Tibial nerve (tissue), 4 donors: ENCODE results near the gene PREX1. TPM values are rescaled to one million over a fixed set of nuclear protein-coding genes. Genes with fewer than 3 reads are reported as not detected.

Experiments used
- DNase-seq, 2 donors: peaks; one replicate each; pipeline ENCODE4 v3.0.0-alpha.2; 2019; ENCODE audit warnings: low spot score in 2 of 2
- H3K27ac ChIP-seq, 4 donors: fragments of 200-600 bp; sonication (generic) in 3 of 4; one replicate each; pipeline ENCODE4 v1.5.1; 2017 to 2019; ENCODE audit warnings: mild to moderate bottlenecking in 1 of 4
- H3K27me3 ChIP-seq, 2 donors: fragments of 200-600 bp; sonication (generic) in 1 of 2; one replicate each; pipeline versions ENCODE4 v1.5.1 to v1.6.0; 2017 to 2019
- H3K36me3 ChIP-seq, 3 donors: fragments of 200-600 bp; sonication (generic); one replicate each; pipeline ENCODE4 v1.5.1; 2018 to 2019
- H3K4me1 ChIP-seq, 4 donors: fragments of 200-600 bp; sonication (generic) in 3 of 4; one replicate each; pipeline ENCODE4 v1.5.1; 2017 to 2019
- H3K4me3 ChIP-seq, 4 donors: fragments of 200-600 bp; sonication (generic) in 3 of 4; one replicate each; pipeline ENCODE4 v1.5.1; 2017 to 2019; ENCODE audit warnings: mild to moderate bottlenecking in 1 of 4, moderate library complexity in 1 of 4
- H3K9me3 ChIP-seq, 4 donors: fragments of 200-600 bp; sonication (generic) in 3 of 4; one replicate each; pipeline ENCODE4 v1.5.1; 2017 to 2019
- EP300 ChIP-seq, 2 donors: sonication (generic); formaldehyde crosslinking; IDR thresholded peaks; one replicate each; pipeline ENCODE4 v1.6.1; 2017; ENCODE audit warnings: antibody characterized with exemption in 2 of 2, mild to moderate bottlenecking in 1 of 2
- POLR2A ChIP-seq, 2 donors: fragments of 450-650 bp; IDR thresholded peaks; one replicate each; pipeline ENCODE4 v1.6.1; 2017; ENCODE audit warnings: antibody characterized with exemption in 2 of 2, mild to moderate bottlenecking in 2 of 2, moderate library complexity in 2 of 2
- WGBS, 2 donors: methylation state at CpG; one replicate each; pipeline ENCODE4 v1.1.5; 2018; 5-methylcytosine and 5-hydroxymethylcytosine counted together
- total RNA-seq, 4 donors: library from RNA; depleted of rRNA; stranded (reverse); fragments of >200 nt; gene quantifications; one replicate each; pipeline ENCODE4 v1.1.0, GENCODE V29; 2016
- TF ChIP-seq, protein P1 (sequence below), 5 experiments: fragments of 200-600 bp in 3 of 5; fragments of 450-650 bp in 2 of 5; sonication (generic) in 3 of 5; IDR thresholded peaks; one replicate each; pipeline ENCODE4 v1.5.1; 2016 to 2019; ENCODE audit warnings: antibody characterized with exemption in 5 of 5, mild to moderate bottlenecking in 3 of 5, moderate library complexity in 2 of 5

PREX1 gene
- total RNA-seq, 4 donors from 2014 or later, result 30.1 to 50.7 (median 32.5) TPM

DNA sequence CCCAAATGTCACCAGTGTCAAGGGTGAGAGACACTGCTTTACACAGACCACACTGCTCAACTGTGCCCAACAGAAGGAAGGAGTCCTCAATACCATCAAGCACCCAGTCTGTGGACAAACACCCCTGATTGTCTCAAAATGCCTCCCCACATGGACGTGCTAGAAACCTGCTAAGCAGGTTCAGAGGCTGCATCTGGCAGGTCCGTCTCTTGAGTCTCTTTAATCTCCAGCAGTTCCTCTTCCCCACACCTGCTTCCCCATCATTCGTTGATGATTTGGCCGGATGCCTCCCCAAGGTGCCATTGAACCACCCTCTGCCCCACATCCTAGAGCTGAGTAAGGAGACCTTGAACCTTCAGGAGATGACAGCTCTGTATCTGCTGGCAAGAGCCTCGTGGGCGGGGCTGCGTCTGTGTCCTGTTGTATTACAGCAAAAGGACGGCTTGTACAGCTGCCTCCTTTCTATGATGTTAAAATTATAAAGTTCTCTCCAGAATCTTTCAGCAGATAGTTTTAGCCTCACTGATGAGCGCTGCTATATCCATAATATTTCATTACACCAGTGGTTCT lies 179.2 kb downstream of the PREX1 start:
- WGBS, 2 donors, result 81 to 82% methylated on average over 9 of the region's 9 CpGs
- H3K9me3 ChIP-seq, result no peaks in the 10 kb centered on the region
- H3K36me3 ChIP-seq, result peaks cover 0 to 98% (median 28%) of the 10 kb centered on the region in 3 donors

DNA sequence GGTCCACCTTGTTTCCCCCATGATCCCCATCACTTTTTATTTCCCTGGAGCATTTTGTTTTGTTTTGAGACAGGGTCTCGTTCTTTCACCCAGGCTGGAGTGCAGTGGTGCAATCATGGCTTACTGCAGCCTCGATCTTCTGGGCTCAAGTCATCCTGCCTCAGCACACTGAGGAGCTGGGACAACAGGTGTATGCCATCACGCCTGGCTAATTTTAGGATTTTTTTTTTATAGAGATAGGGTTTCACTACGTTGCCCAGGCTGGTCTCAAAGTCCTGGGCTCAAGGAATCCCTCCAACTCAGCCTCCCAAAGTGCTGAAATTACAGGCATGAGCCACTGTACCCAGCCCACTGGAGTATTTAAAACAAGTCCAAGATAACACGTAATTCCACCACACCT lies 179.9 kb downstream of the PREX1 start:
- TF ChIP-seq POLR2A (IDR thresholded peaks at IDR 0.05) (no peak), EP300 (IDR thresholded peaks at IDR 0.05) (no peak)
- TF ChIP-seq, protein P1, sequence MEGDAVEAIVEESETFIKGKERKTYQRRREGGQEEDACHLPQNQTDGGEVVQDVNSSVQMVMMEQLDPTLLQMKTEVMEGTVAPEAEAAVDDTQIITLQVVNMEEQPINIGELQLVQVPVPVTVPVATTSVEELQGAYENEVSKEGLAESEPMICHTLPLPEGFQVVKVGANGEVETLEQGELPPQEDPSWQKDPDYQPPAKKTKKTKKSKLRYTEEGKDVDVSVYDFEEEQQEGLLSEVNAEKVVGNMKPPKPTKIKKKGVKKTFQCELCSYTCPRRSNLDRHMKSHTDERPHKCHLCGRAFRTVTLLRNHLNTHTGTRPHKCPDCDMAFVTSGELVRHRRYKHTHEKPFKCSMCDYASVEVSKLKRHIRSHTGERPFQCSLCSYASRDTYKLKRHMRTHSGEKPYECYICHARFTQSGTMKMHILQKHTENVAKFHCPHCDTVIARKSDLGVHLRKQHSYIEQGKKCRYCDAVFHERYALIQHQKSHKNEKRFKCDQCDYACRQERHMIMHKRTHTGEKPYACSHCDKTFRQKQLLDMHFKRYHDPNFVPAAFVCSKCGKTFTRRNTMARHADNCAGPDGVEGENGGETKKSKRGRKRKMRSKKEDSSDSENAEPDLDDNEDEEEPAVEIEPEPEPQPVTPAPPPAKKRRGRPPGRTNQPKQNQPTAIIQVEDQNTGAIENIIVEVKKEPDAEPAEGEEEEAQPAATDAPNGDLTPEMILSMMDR (IDR thresholded peaks at IDR 0.05), result no peak
- H3K27me3 ChIP-seq, result no peaks in the 10 kb centered on the region
- H3K9me3 ChIP-seq, result no peaks in the 10 kb centered on the region
- H3K4me3 ChIP-seq, result no peak overlapping the region
- DNase-seq, result no peak
- no peak overlapping the region for H3K27ac ChIP-seq
- WGBS, 2 donors, result 70 to 80% methylated on average over 5 of the region's 5 CpGs
- no peaks in the 10 kb centered on the region for H3K4me1 ChIP-seq
- peaks cover 0 to 98% (median 28%) of the 10 kb centered on the region in 3 donors for H3K36me3 ChIP-seq

More for the DNA sequence above, 179.2 kb downstream of the PREX1 start:
- TF ChIP-seq EP300 (IDR thresholded peaks at IDR 0.05), result no peak
- TF ChIP-seq POLR2A (IDR thresholded peaks at IDR 0.05), result no peak
- TF ChIP-seq, protein P1 (IDR thresholded peaks at IDR 0.05), result no peak
- H3K27me3 ChIP-seq, result no peaks in the 10 kb centered on the region
- no peak overlapping the region for H3K4me3 ChIP-seq
- no peaks in the 10 kb centered on the region for H3K4me1 ChIP-seq
- DNase-seq, result no peak
- H3K27ac ChIP-seq, result no peak overlapping the region

DNA sequence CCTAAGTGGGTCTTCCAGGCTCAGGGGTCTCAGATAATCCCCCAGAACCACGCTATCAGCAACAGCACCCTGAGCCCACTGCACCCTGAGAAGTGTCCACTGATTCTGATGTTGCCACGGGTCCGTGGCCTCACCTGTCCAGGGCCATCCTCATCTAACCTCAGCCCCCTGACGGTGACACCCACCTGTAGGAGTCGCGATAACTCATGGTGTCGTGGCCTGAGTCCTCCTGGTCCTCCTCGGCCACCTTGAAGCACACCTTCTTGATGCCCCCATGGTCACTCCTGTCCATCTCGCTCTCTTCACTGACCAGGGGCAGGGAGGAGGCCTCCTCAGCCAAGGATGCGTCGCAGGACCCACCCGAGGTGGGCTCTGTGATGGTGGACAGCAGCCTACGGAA lies 182.1 kb downstream of the PREX1 start:
- no peaks in the 10 kb centered on the region for H3K9me3 ChIP-seq
- no peak overlapping the region for H3K27ac ChIP-seq
- H3K4me3 ChIP-seq, result no peak overlapping the region
- H3K36me3 ChIP-seq, result peaks cover 0 to 96% (median 12%) of the 10 kb centered on the region in 3 donors
- H3K27me3 ChIP-seq, result no peaks in the 10 kb centered on the region
- no peak for DNase-seq
- TF ChIP-seq EP300 (IDR thresholded peaks at IDR 0.05), result no peak
- TF ChIP-seq, protein P1 (IDR thresholded peaks at IDR 0.05), result no peak
- WGBS, 2 donors, result 89 to 96% methylated on average over 9 to 12 of the region's 13 CpGs
- H3K4me1 ChIP-seq, result no peaks in the 10 kb centered on the region

DNA sequence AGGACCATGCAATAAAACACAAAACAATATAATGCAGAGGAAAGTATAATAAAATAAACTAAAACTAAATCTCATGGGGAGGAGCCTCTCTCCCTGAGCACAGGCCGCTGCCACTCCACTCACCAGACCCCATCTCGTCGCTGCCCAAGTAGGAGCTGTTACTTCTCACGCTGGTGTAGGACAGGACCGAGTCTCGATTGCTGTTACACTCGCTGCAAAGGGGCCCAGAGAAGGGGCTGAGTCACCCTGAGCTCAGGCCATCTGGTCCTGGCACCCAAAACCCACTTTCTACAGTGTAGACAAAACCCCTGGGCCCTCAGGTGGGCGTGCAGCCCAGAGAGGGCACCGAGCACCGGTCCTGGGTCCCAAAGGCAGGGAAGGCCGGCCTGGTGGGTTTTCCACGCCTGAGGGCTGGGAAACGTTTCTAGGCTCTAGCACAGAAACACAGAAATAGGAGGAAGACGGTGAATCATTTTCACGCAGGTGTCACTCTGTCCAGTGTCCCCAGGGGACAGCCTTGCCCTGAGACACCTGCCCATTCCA lies 183.4 kb downstream of the PREX1 start:
- Histone ChIP-seq H3K9me3 (no peaks in the 10 kb centered on the region), H3K4me3 (no peak overlapping the region), H3K36me3 (peaks cover 0 to 96% (median 9%) of the 10 kb centered on the region in 3 donors), H3K27me3 (no peaks in the 10 kb centered on the region), H3K27ac (no peak overlapping the region), H3K4me1 (no peaks in the 10 kb centered on the region)
- 85 to 93% methylated on average over 13 to 15 of the region's 15 CpGs for WGBS, 2 donors
- no peak for DNase-seq
- TF ChIP-seq, protein P1 (IDR thresholded peaks at IDR 0.05), result no peak
- no peak for TF ChIP-seq EP300 (IDR thresholded peaks at IDR 0.05)
- no peak for TF ChIP-seq POLR2A (IDR thresholded peaks at IDR 0.05)

DNA sequence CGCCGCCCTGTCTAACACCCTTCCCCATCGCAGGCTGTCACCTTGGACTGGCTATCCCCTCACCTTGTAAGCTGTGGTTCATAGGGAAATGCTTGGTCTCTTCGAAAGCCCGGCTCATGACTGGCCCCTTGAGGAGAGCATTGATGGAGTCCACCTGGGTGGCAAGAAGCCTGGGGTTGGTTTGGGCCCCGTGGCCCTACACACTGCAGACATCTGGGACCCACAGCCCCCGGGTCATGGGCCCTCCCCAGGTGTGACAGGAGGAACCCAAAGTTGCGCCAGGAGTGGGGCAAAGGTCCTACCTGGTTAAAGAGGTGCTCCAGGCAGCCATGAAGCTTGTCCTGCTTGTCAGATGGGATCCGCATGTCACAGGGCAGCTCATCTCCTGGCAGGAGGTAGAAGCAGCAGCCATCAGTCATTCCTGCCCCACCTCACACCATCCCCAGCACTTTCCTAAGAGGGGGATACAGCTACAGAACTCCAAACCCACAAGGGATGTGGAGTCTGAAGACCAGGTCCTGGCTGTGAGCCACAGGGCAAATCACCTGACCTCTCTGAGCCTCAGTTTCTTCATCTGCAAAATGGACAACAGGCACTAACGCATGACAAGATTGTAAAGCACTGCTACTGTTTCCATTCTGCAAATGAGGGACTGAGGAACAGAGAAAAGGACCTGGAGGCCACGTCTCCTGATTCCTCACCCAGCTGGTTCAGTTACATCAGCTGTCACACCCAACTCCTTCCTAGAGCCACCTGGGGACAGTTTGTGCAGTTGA lies 185.5 kb downstream of the PREX1 start:
- no peaks in the 10 kb centered on the region for H3K27me3 ChIP-seq
- 88 to 90% methylated on average over 11 of the region's 11 CpGs for WGBS, 2 donors
- no peaks in the 10 kb centered on the region for H3K9me3 ChIP-seq
- no peak overlapping the region for H3K4me3 ChIP-seq
- H3K27ac ChIP-seq, result no peak overlapping the region
- TF ChIP-seq POLR2A (IDR thresholded peaks at IDR 0.05) (no peak), EP300 (IDR thresholded peaks at IDR 0.05) (no peak)
- TF ChIP-seq, protein P1 (IDR thresholded peaks at IDR 0.05), result no peak
- H3K36me3 ChIP-seq, result peaks cover 0 to 98% (median 5%) of the 10 kb centered on the region in 3 donors
- no peaks in the 10 kb centered on the region for H3K4me1 ChIP-seq
- no peak for DNase-seq
